Frontal cortex (tissue), 4 donors: Measurements from ENCODE around the gene UPK3A. TPM values are rescaled to one million over a fixed set of nuclear protein-coding genes. Genes with fewer than 3 reads are reported as not detected.
A peak's percentile ranks its signal among the peaks of the same experiment; 100 is the strongest.
"Not testable (repeated sequence)": the region's sequence is repeated elsewhere in the genome, so short reads cannot be mapped to it uniquely, and the experiment has no call there.

Source experiments
- DNase-seq, 2 donors: peaks; one replicate each; pipeline ENCODE4 v3.0.0; 2012; ENCODE audit warnings: low spot score in 2 of 2
- FAIRE-seq: peaks from 2 replicates; lab custom pipeline; 2012; peaks lifted over from hg19 to GRCh38; lab: Jason Lieb, UNC
- total RNA-seq: library from RNA; depleted of rRNA; stranded (reverse); fragments of >200 nt; gene quantifications from one replicate; pipeline ENCODE4 v1.2.3, GENCODE V29; 2014
- donor health status: control.
- donor health status: control.
- donor health status: control.

UPK3A gene
- total RNA-seq, 1 donor from 2014 or later, result not detected

- FAIRE-seq (no peak), DNase-seq (no peak)
Measured at GRCh38 chr22:45320357-45320976, 35.7 kb downstream of the UPK3A start.

- FAIRE-seq, result no peak
- no peak for DNase-seq
Measured at GRCh38 chr22:45321827-45322226, 37.1 kb downstream of the UPK3A start.

- FAIRE-seq, result no peak
Measured at GRCh38 chr22:45322873-45323525, 38.2 kb downstream of the UPK3A start.

GRCh38 chr22:45323695-45324094 is 38.9 kb downstream of the UPK3A start:
- DNase-seq (no peak), FAIRE-seq (no peak)

More at GRCh38 chr22:45322873-45323525, 38.2 kb downstream of the UPK3A start:
- DNase-seq, result no peak

GRCh38 chr22:45324311-45324711 is 39.6 kb downstream of the UPK3A start:
- FAIRE-seq, result no peak
- no peak for DNase-seq

GRCh38 chr22:45328261-45328660 is 43.5 kb downstream of the UPK3A start:
- DNase-seq, FAIRE-seq: not testable (repeated sequence)

GRCh38 chr22:45328822-45329529 is 44.2 kb downstream of the UPK3A start:
- no peak for DNase-seq
- FAIRE-seq, result no peak

GRCh38 chr22:45329530-45329936 is 44.8 kb downstream of the UPK3A start:
- FAIRE-seq (no peak), DNase-seq (peak in 1 of 2 donors; percentile 54)

- DNase-seq (no peak), FAIRE-seq (no peak)
Measured at GRCh38 chr22:45330548-45330947, 45.8 kb downstream of the UPK3A start.

- no peak for FAIRE-seq
- no peak for DNase-seq
Measured at GRCh38 chr22:45331486-45331885, 46.7 kb downstream of the UPK3A start.

GRCh38 chr22:45332001-45332400 is 47.3 kb downstream of the UPK3A start:
- no peak for DNase-seq
- FAIRE-seq, result no peak

- FAIRE-seq (no peak), DNase-seq (no peak)
Measured at GRCh38 chr22:45334068-45334467, 49.3 kb downstream of the UPK3A start.

GRCh38 chr22:45334528-45334927 is 49.8 kb downstream of the UPK3A start:
- FAIRE-seq (no peak), DNase-seq (no peak)

GRCh38 chr22:45335021-45335818 is 50.5 kb downstream of the UPK3A start:
- DNase-seq, result peak in 1 of 2 donors; percentile 50
- no peak for FAIRE-seq

GRCh38 chr22:45335854-45336522 is 51.2 kb downstream of the UPK3A start:
- FAIRE-seq, result no peak
- DNase-seq, result no peak

- peak in 1 of 2 donors; percentile 71 for DNase-seq
Measured at GRCh38 chr22:45336971-45337431, 52.3 kb downstream of the UPK3A start.

GRCh38 chr22:45337536-45337935 is 52.8 kb downstream of the UPK3A start:
- no peak for FAIRE-seq
- no peak for DNase-seq

More at GRCh38 chr22:45336971-45337431, 52.3 kb downstream of the UPK3A start:
- no peak for FAIRE-seq

GRCh38 chr22:45338795-45339194 is 54.0 kb downstream of the UPK3A start:
- DNase-seq, result no peak
- no peak for FAIRE-seq

- FAIRE-seq, result no peak
- no peak for DNase-seq
Measured at GRCh38 chr22:45340323-45340722, 55.6 kb downstream of the UPK3A start.

- no peak for DNase-seq
- no peak for FAIRE-seq
Measured at GRCh38 chr22:45341498-45341897, 56.7 kb downstream of the UPK3A start.
